Liver (tissue), 9 donors: ENCODE measurements around the gene HNRNPA0. TPM values are rescaled to one million over a fixed set of nuclear protein-coding genes. Genes with fewer than 3 reads are reported as not detected.

Source experiments
- DNase-seq: peaks from one replicate; pipeline ENCODE4 v3.0.0-alpha.2; 2017; ENCODE audit warnings: low spot score
- H3K27ac ChIP-seq, 2 donors: one replicate each; pipeline ENCODE4 v1.7.0; 2013; ENCODE audit warnings: inconsistent platforms in 2 of 2, low read length in 2 of 2, control low read depth in 1 of 2, low read depth in 1 of 2, mild to moderate bottlenecking in 1 of 2
- H3K27me3 ChIP-seq, 4 donors: one replicate each; pipeline versions ENCODE4 v1.6.1 to v1.7.0; 2013; ENCODE audit warnings: low read length in 3 of 4, inconsistent platforms in 1 of 4, mild to moderate bottlenecking in 1 of 4, moderate library complexity in 1 of 4; ENCODE audit not compliant: control insufficient read depth in 4 of 4, insufficient read depth in 4 of 4
- H3K36me3 ChIP-seq, 4 donors: one replicate each; pipeline versions ENCODE4 v1.6.1 to v1.7.0; 2013; ENCODE audit warnings: low read length in 3 of 4, mild to moderate bottlenecking in 3 of 4, low read depth in 1 of 4, moderate library complexity in 1 of 4; ENCODE audit not compliant: control insufficient read depth in 4 of 4, insufficient read depth in 3 of 4
- H3K4me1 ChIP-seq, 4 donors: one replicate each; pipeline versions ENCODE4 v1.6.1 to v1.7.0; 2013; ENCODE audit warnings: low read length in 3 of 4, mild to moderate bottlenecking in 3 of 4, moderate library complexity in 1 of 4; ENCODE audit not compliant: control insufficient read depth in 4 of 4, insufficient read depth in 4 of 4
- H3K4me3 ChIP-seq, 3 donors: one replicate each; pipeline versions ENCODE4 v1.6.1 to v1.7.0; 2013; ENCODE audit warnings: low read length in 3 of 3, control low read depth in 1 of 3, low read depth in 1 of 3, mild to moderate bottlenecking in 1 of 3
- H3K9ac ChIP-seq, 2 donors: one replicate each; pipeline ENCODE4 v1.7.0; 2013; ENCODE audit warnings: low read length in 2 of 2, mild to moderate bottlenecking in 2 of 2, moderate library complexity in 2 of 2, control low read depth in 1 of 2, low read depth in 1 of 2
- H3K9me3 ChIP-seq, 4 donors: one replicate each; pipeline versions ENCODE4 v1.6.1 to v1.7.0; 2013; ENCODE audit warnings: low read length in 3 of 4; ENCODE audit not compliant: control insufficient read depth in 4 of 4
- NR2F2 ChIP-seq: IDR thresholded peaks from 2 replicates; pipeline ENCODE4 v1.6.1; 2016; ENCODE audit warnings: antibody characterized with exemption
- RAD21 ChIP-seq, 2 donors: IDR thresholded peaks; 2 replicates each; pipeline ENCODE4 v1.6.1; 2016; ENCODE audit warnings: antibody characterized with exemption in 2 of 2, mild to moderate bottlenecking in 2 of 2
- YY1 ChIP-seq: IDR thresholded peaks from 2 replicates; pipeline ENCODE4 v1.6.1; 2016; ENCODE audit warnings: antibody characterized with exemption, mild to moderate bottlenecking
- ZBTB33 ChIP-seq: IDR thresholded peaks from 2 replicates; pipeline ENCODE4 v1.6.1; 2016; ENCODE audit warnings: antibody characterized with exemption
- WGBS: extraction: QIAGEN DNeasy Blood & Tissue Kit; methylation state at CpG from one replicate; pipeline ENCODE4 v1.1.7; 2013; 5-methylcytosine and 5-hydroxymethylcytosine counted together
- polyA plus RNA-seq, 2 donors: library from polyadenylated mRNA; stranded (reverse) in 1 of 2; unstranded in 1 of 2; fragments of 200-250 nt in 1 of 2; fragments of >200 nt in 1 of 2; fragmentation: Nextera tagmentation in 1 of 2; extraction: Ambion mirVana in 1 of 2; gene quantifications; one replicate each; pipeline versions ENCODE4 v1.2.1 to v1.2.3, GENCODE V29; 2013 to 2015
- total RNA-seq, 2 donors: library from RNA; depleted of rRNA; stranded (reverse); fragments of >200 nt; gene quantifications; one replicate each; pipeline ENCODE4 v1.2.3, GENCODE V29; 2014
- donor health status: healthy.
- donor health status: healthy.
- donor health status: healthy.
- donor health status: healthy.
- donor health status: healthy.

Gene HNRNPA0
- total and polyA plus RNA-seq, 4 donors: 1.8 to 12.9 (median 7.6) TPM

- Histone ChIP-seq H3K9ac (no peak overlapping the region), H3K9me3 (no peaks in the 10 kb centered on the region), H3K4me1 (peaks cover 0 to 18% (median 11%) of the 10 kb centered on the region in 4 donors), H3K27me3 (no peaks in the 10 kb centered on the region), H3K36me3 (no peaks in the 10 kb centered on the region), H3K4me3 (no peak overlapping the region), H3K27ac (peak overlapping the region in 1 of 2 donors; percentile 22)
- 82% methylated on average over 4 of the region's 4 CpGs for WGBS
- peak; percentile 37 for TF ChIP-seq YY1
- no peak for TF ChIP-seq ZBTB33
- TF ChIP-seq NR2F2: peak; percentile 39
- peak in 1 of 2 donors; percentile 36 for TF ChIP-seq RAD21 (IDR thresholded peaks at IDR 0.05)
- no peak for DNase-seq
Measured at GRCh38 chr5:137695651-137696428, 58.3 kb downstream of the HNRNPA0 start.

Other genes with a start within 250 kb of the HNRNPA0 start
- 1 to 10 TPM; 5.0 to 8.8 TPM for gene KLHL3, start 18.3 kb downstream of the HNRNPA0 start, total RNA-seq
- gene KLHL3, start 18.3 kb downstream of the HNRNPA0 start, polyA plus RNA-seq: 1 to 10 TPM in 1 of 2 donors, under 1 TPM in 1; 0.91 to 2.3 TPM
- 1 to 10 TPM in 1 of 2 donors, under 1 TPM in 1; 0.05 to 1.3 TPM for gene MYOT, start 113.5 kb upstream of the HNRNPA0 start, total RNA-seq
- under 1 TPM; 0.32 to 0.36 TPM for gene MYOT, start 113.5 kb upstream of the HNRNPA0 start, polyA plus RNA-seq
- under 1 TPM in 1 of 2 donors, not detected in 1; 0.08 TPM for gene PKD2L2, start 135.1 kb upstream of the HNRNPA0 start, total RNA-seq
- not detected for gene PKD2L2, start 135.1 kb upstream of the HNRNPA0 start, polyA plus RNA-seq